Measurements from ENCODE around the gene VKORC1. TPM values are rescaled to one million over a fixed set of nuclear protein-coding genes. Genes with fewer than 3 reads are reported as not detected.

Gene VKORC1
- total RNA-seq, 6 experiments from 2014 or later: 123 to 184 (median 130) TPM

GRCh38 chr16:31083981-31084380 lies 10.6 kb downstream of the VKORC1 start:
- Mint-ChIP-seq H3K4me3 (no peak overlapping the region), H3K27me3 (ENCODE audit: insufficient read depth) (peaks cover 3% of the 10 kb centered on the region), H3K4me1 (ENCODE audit: low read depth) (no peaks in the 10 kb centered on the region; the same call in 1 of the 2 replicates), H3K27ac (no peak overlapping the region), H3K9me3 (no peaks in the 10 kb centered on the region), H3K36me3 (ENCODE audit: low read depth) (peaks cover 6% of the 10 kb centered on the region; the same call in 1 of the 2 replicates)
- TF ChIP-seq CTCF (IDR thresholded peaks at IDR 0.05): no peak
- no peak for DNase-seq

- H3K36me3 Mint-ChIP-seq (ENCODE audit: low read depth): peaks cover 6% of the 10 kb centered on the region; the same call in 1 of the 2 replicates
- no peak for TF ChIP-seq CTCF (IDR thresholded peaks at IDR 0.05)
- H3K27me3 Mint-ChIP-seq (ENCODE audit: insufficient read depth): peaks cover 3% of the 10 kb centered on the region
- DNase-seq: no peak
- H3K27ac Mint-ChIP-seq: no peak overlapping the region; the same call in 1 of the 2 replicates
- no peaks in the 10 kb centered on the region; the same call in 1 of the 2 replicates for H3K4me1 Mint-ChIP-seq (ENCODE audit: low read depth)
- H3K9me3 Mint-ChIP-seq: no peaks in the 10 kb centered on the region
- H3K4me3 Mint-ChIP-seq: no peak overlapping the region
These were observed 11.0 kb downstream of the VKORC1 start for GRCh38 chr16:31083556-31083955.

GRCh38 chr16:31083081-31083480 lies 11.5 kb downstream of the VKORC1 start:
- H3K4me3 Mint-ChIP-seq: no peak overlapping the region
- H3K4me1 Mint-ChIP-seq (ENCODE audit: low read depth): no peaks in the 10 kb centered on the region; the same call in 1 of the 2 replicates
- H3K9me3 Mint-ChIP-seq: no peaks in the 10 kb centered on the region
- no peak for TF ChIP-seq CTCF (IDR thresholded peaks at IDR 0.05)
- peaks cover 8% of the 10 kb centered on the region for H3K36me3 Mint-ChIP-seq (ENCODE audit: low read depth)
- no peak for DNase-seq
- no peak overlapping the region for H3K27ac Mint-ChIP-seq
- peaks cover 3% of the 10 kb centered on the region for H3K27me3 Mint-ChIP-seq (ENCODE audit: insufficient read depth)

GRCh38 chr16:31082368-31083045 lies 12.1 kb downstream of the VKORC1 start:
- no peak overlapping the region for H3K4me3 Mint-ChIP-seq
- H3K9me3 Mint-ChIP-seq: no peaks in the 10 kb centered on the region
- DNase-seq: no peak
- peak overlapping the region; percentile 1; the same call in 1 of the 2 replicates for H3K27ac Mint-ChIP-seq
- peaks cover 3% of the 10 kb centered on the region for H3K27me3 Mint-ChIP-seq (ENCODE audit: insufficient read depth)
- peaks cover 13% of the 10 kb centered on the region for H3K36me3 Mint-ChIP-seq (ENCODE audit: low read depth)
- no peaks in the 10 kb centered on the region; the same call in 1 of the 2 replicates for H3K4me1 Mint-ChIP-seq (ENCODE audit: low read depth)
- no peak for TF ChIP-seq CTCF (IDR thresholded peaks at IDR 0.05)

- DNase-seq: no peak
- TF ChIP-seq CTCF (IDR thresholded peaks at IDR 0.05): no peak
- no peaks in the 10 kb centered on the region; the same call in 1 of the 2 replicates for H3K4me1 Mint-ChIP-seq (ENCODE audit: low read depth)
- H3K9me3 Mint-ChIP-seq: no peaks in the 10 kb centered on the region
- H3K27me3 Mint-ChIP-seq (ENCODE audit: insufficient read depth): peaks cover 1% of the 10 kb centered on the region; the same call in 1 of the 2 replicates
- H3K36me3 Mint-ChIP-seq (ENCODE audit: low read depth): peaks cover 13% of the 10 kb centered on the region
- H3K4me3 Mint-ChIP-seq: no peak overlapping the region
- H3K27ac Mint-ChIP-seq: peak overlapping the region; percentile 1; the same call in 1 of the 2 replicates
These were observed 12.9 kb downstream of the VKORC1 start for GRCh38 chr16:31081428-31082351.

All from HFFc6 (cell line).